Gastrocnemius medialis (tissue), 4 donors: Measurements from ENCODE around the gene PLA2G5.

ENCODE experiments used
- POLR2A ChIP-seq, 2 donors: fragments of 450-650 bp; IDR thresholded peaks; one replicate each; pipeline ENCODE4 v1.6.1; 2017; ENCODE audit warnings: antibody characterized with exemption in 2 of 2, mild to moderate bottlenecking in 2 of 2, moderate library complexity in 2 of 2
- TF ChIP-seq, protein P1 (sequence below), 5 experiments: fragments of 450-650 bp in 3 of 5; fragments of 200-600 bp in 2 of 5; sonication (generic) in 2 of 5; IDR thresholded peaks in 4 of 5; conservative IDR thresholded peaks in 1 of 5; 1 replicate in 4 of 5; 2 replicates in 1 of 5; pipeline ENCODE4 v1.5.1; 2016 to 2019; ENCODE audit warnings: antibody characterized with exemption in 5 of 5, mild to moderate bottlenecking in 3 of 5, moderate library complexity in 3 of 5

DNA sequence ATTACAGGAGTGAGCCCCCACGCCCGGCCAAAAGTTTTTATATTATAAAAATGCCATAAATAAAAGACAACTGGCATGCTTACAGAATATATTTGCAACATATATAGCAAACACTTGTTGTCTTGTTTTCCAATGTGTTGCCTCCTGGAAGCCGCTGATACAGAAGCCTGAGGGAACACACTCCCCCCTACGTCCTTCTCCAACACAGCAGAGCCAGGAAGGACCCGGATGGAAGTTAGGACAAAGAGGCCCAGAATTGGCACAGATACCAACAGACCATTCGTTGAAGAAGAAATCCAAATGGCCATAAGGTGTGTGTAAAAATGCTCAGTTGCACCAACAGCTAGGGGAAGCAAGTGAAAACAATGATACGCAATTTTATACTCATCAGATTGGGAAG, 1.3 kb upstream of the PLA2G5 start:
- TF ChIP-seq, protein P1, sequence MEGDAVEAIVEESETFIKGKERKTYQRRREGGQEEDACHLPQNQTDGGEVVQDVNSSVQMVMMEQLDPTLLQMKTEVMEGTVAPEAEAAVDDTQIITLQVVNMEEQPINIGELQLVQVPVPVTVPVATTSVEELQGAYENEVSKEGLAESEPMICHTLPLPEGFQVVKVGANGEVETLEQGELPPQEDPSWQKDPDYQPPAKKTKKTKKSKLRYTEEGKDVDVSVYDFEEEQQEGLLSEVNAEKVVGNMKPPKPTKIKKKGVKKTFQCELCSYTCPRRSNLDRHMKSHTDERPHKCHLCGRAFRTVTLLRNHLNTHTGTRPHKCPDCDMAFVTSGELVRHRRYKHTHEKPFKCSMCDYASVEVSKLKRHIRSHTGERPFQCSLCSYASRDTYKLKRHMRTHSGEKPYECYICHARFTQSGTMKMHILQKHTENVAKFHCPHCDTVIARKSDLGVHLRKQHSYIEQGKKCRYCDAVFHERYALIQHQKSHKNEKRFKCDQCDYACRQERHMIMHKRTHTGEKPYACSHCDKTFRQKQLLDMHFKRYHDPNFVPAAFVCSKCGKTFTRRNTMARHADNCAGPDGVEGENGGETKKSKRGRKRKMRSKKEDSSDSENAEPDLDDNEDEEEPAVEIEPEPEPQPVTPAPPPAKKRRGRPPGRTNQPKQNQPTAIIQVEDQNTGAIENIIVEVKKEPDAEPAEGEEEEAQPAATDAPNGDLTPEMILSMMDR (IDR thresholded peaks at IDR 0.05 in 4 of 5, conservative IDR thresholded peaks at IDR 0.05 in 1 of 5) = no peak
- TF ChIP-seq POLR2A (IDR thresholded peaks at IDR 0.05) = no peak
